Measurements from ENCODE around the gene SUSD5. TPM values are rescaled to one million over a fixed set of nuclear protein-coding genes. Genes with fewer than 3 reads are reported as not detected.

SUSD5 gene
- total and polyA plus RNA-seq, 10 donors = 0.33 to 4.5 (median 0.97) TPM

GRCh38 chr3:33181229-33181628, 37.4 kb downstream of the SUSD5 start:
- Histone ChIP-seq H3K27me3 (replicated peaks in 1 of 7) (no peaks in the 10 kb centered on the region), H3K4me1 (no peaks in the 10 kb centered on the region), H3K4me3 (no peak overlapping the region), H3K9me3 (peaks cover 0 to 31% (median 17%) of the 10 kb centered on the region in 8 donors), H3K36me3 (no peaks in the 10 kb centered on the region), H3K27ac (no peak overlapping the region)
- intact Hi-C loops (cut with DNase I; ENCODE audit: low total_unique reads) = no loop called here
- TF ChIP-seq POLR2AphosphoS5 (IDR thresholded peaks at IDR 0.05) (no peak), CTCF (IDR thresholded peaks at IDR 0.05 in 8 of 11, conservative IDR thresholded peaks at IDR 0.05 in 3 of 11) (no peak), POLR2A (IDR thresholded peaks at IDR 0.05) (no peak)
- WGBS, 5 donors = 81 to 86% (median 84%) methylated on average over 5 of the region's 5 CpGs
- DNase-seq = no peak

DNA sequence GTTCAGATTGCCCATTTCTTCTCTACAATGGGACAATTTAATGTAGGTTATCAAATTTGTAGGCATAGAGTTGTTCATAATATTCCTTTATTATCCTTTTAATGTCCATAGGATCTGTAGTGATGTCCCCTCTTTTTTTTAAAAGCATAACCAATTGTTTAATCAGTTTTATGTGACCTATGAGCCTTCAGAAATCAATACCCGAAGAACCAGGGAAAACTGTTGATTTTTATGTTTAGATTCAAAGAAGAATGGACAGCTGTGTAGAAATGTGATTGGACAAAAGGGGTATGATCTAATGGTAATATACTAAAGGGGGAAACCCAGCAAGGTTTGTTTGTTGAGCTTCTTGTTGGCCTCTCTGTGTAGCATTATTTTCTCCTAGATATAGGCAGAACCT, 39.5 kb downstream of the SUSD5 start:
- H3K27me3 ChIP-seq (replicated peaks in 1 of 7) = no peaks in the 10 kb centered on the region
- H3K9me3 ChIP-seq = peaks cover 0 to 31% (median 17%) of the 10 kb centered on the region in 8 donors
- no peaks in the 10 kb centered on the region for H3K36me3 ChIP-seq
- 80 to 95% (median 89%) methylated on average over 1 of the region's 1 CpG for WGBS, 5 donors
- DNase-seq = no peak
- TF ChIP-seq POLR2A (IDR thresholded peaks at IDR 0.05) = no peak
- TF ChIP-seq CTCF (IDR thresholded peaks at IDR 0.05 in 8 of 11, conservative IDR thresholded peaks at IDR 0.05 in 3 of 11) = no peak
- no peak for TF ChIP-seq POLR2AphosphoS5 (IDR thresholded peaks at IDR 0.05)
- H3K27ac ChIP-seq = no peak overlapping the region
- H3K4me1 ChIP-seq = no peaks in the 10 kb centered on the region
- intact Hi-C loops (cut with DNase I; ENCODE audit: low total_unique reads) = no loop called here
- H3K4me3 ChIP-seq = no peak overlapping the region

GRCh38 chr3:33174711-33175414, 43.7 kb downstream of the SUSD5 start:
- no peaks in the 10 kb centered on the region for H3K36me3 ChIP-seq
- H3K9me3 ChIP-seq = peaks cover 0 to 16% (median 12%) of the 10 kb centered on the region in 8 donors
- H3K27me3 ChIP-seq (replicated peaks in 1 of 7) = no peaks in the 10 kb centered on the region
- TF ChIP-seq CTCF (IDR thresholded peaks at IDR 0.05 in 8 of 11, conservative IDR thresholded peaks at IDR 0.05 in 3 of 11) = no peak
- no peak for TF ChIP-seq POLR2AphosphoS5 (IDR thresholded peaks at IDR 0.05)
- no peak for TF ChIP-seq POLR2A (IDR thresholded peaks at IDR 0.05)
- intact Hi-C loops (cut with DNase I; ENCODE audit: low total_unique reads) = no loop called here
- no peak overlapping the region for H3K4me3 ChIP-seq
- H3K27ac ChIP-seq = no peak overlapping the region
- DNase-seq = no peak
- peaks cover 0 to 2% (median 0%) of the 10 kb centered on the region in 6 donors for H3K4me1 ChIP-seq
- WGBS, 5 donors = 93 to 97% (median 96%) methylated on average over 14 to 19 of the region's 19 CpGs

GRCh38 chr3:33174095-33174494, 44.5 kb downstream of the SUSD5 start:
- Histone ChIP-seq H3K36me3 (no peaks in the 10 kb centered on the region), H3K4me1 (peaks cover 0 to 2% (median 0%) of the 10 kb centered on the region in 6 donors), H3K27ac (no peak overlapping the region), H3K4me3 (no peak overlapping the region), H3K9me3 (peaks cover 0 to 10% (median 7%) of the 10 kb centered on the region in 8 donors), H3K27me3 (replicated peaks in 1 of 7) (no peaks in the 10 kb centered on the region)
- WGBS, 5 donors = 72 to 92% (median 88%) methylated on average over 4 of the region's 4 CpGs
- intact Hi-C loops (cut with DNase I; ENCODE audit: low total_unique reads) = no loop called here
- DNase-seq = no peak
- no peak for TF ChIP-seq POLR2AphosphoS5 (IDR thresholded peaks at IDR 0.05)
- no peak for TF ChIP-seq POLR2A (IDR thresholded peaks at IDR 0.05)
